HL-60/S4 (cell line): ENCODE results near the gene UEVLD.

ENCODE experiments used
- in situ Hi-C: fragments of 300-500 bp; cut with MboI; formaldehyde crosslinking; loops from 2 replicates; pipeline ENCODE4 v1.14.3; 2022; ENCODE audit warnings: low sequenced_read_pairs

Gene UEVLD

GRCh38 chr11:18590571-18590970 is 2.0 kb upstream of the UEVLD start:
- in situ Hi-C loops: no loop called here

- in situ Hi-C loops: no loop called here
Measured at GRCh38 chr11:18581825-18582224, 6.7 kb downstream of the UEVLD start.

GRCh38 chr11:18580113-18580766 is 8.3 kb downstream of the UEVLD start:
- in situ Hi-C loops: no loop called here

GRCh38 chr11:18578975-18579598 is 9.4 kb downstream of the UEVLD start:
- in situ Hi-C loops: no loop called here

GRCh38 chr11:18575361-18575760 is 13.2 kb downstream of the UEVLD start:
- in situ Hi-C loops: no loop called here

GRCh38 chr11:18567081-18567480 is 21.5 kb downstream of the UEVLD start:
- in situ Hi-C loops: no loop called here

GRCh38 chr11:18566406-18566805 is 22.1 kb downstream of the UEVLD start:
- in situ Hi-C loops: no loop called here

GRCh38 chr11:18564149-18564548 is 24.4 kb downstream of the UEVLD start:
- in situ Hi-C loops: no loop called here

GRCh38 chr11:18563090-18563730 is 25.3 kb downstream of the UEVLD start:
- in situ Hi-C loops: no loop called here

GRCh38 chr11:18548001-18548400 is 40.5 kb downstream of the UEVLD start:
- in situ Hi-C loops: no loop called here

GRCh38 chr11:18540207-18541009 is 48.1 kb downstream of the UEVLD start:
- in situ Hi-C loops: no loop called here

- in situ Hi-C loops: no loop called here
Measured at GRCh38 chr11:18536209-18536608, 52.3 kb downstream of the UEVLD start.

GRCh38 chr11:18534245-18534644 is 54.3 kb downstream of the UEVLD start:
- in situ Hi-C loops: no loop called here

- in situ Hi-C loops: no loop called here
Measured at GRCh38 chr11:18533365-18533764, 55.2 kb downstream of the UEVLD start.

- in situ Hi-C loops: no loop called here
Measured at GRCh38 chr11:18527512-18527911, 61.0 kb downstream of the UEVLD start.

- in situ Hi-C loops: no loop called here
Measured at GRCh38 chr11:18526521-18527296, 61.8 kb downstream of the UEVLD start, which contains the start of gene TSG101. Gene TSG101 (minus strand): TSS chr11:18526942. CDS start chr11:18526816, 126 bp downstream.

- in situ Hi-C loops: no loop called here
Measured at GRCh38 chr11:18526130-18526520, 62.4 kb downstream of the UEVLD start.

GRCh38 chr11:18524248-18524647 is 64.3 kb downstream of the UEVLD start:
- in situ Hi-C loops: no loop called here

GRCh38 chr11:18523084-18523483 is 65.5 kb downstream of the UEVLD start:
- in situ Hi-C loops: no loop called here

- in situ Hi-C loops: no loop called here
Measured at GRCh38 chr11:18522388-18522787, 66.1 kb downstream of the UEVLD start.

- in situ Hi-C loops: no loop called here
Measured at GRCh38 chr11:18521122-18521521, 67.4 kb downstream of the UEVLD start.
